HG02798 (cell line): ENCODE measurements around the gene ZNF146.
"Not testable (repeated sequence)": the region's sequence is repeated elsewhere in the genome, so short reads cannot be mapped to it uniquely, and the experiment has no call there.

Experiments
- ATAC-seq: cut with Tn5 transposase; IDR thresholded peaks from one replicate; pipeline ENCODE4 v1.9.1; 2021; ENCODE audit warnings: mild to moderate bottlenecking; ENCODE audit not compliant: unreplicated experiment, poor library complexity

The ZNF146 gene

DNA sequence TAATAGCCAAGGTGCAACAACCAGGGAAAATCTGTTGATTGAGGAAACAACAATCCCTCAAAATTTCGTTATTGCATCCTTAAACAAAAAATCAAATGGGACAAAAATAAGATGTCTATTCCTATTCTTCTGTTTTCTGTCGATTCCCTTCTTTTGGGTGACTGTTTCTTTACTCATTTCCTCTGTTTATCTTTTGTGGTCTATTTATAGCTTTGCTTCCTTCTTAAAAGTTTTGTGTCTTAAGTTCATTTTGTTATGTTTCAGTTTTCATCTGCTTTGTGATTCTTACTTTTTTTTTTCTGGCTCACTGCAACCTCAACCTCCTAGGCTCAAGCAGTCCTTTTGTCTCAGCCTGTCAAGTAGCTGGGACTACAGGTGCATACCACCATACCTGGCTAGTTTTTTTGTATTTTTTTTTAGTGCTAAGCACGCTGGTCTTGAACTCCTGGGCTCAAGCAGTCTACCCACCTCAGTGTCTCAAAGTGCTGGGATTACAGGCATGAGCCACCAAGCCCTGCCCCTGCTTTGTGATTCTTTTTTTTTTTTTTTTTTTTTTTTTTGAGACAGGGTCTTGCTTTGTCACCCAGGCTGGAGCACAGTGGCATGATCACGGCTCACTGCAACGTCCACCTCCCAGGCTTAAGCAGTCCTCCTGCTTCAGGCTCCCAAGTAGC is 10.4 kb downstream of the ZNF146 start:
- ATAC-seq, result no peak

DNA sequence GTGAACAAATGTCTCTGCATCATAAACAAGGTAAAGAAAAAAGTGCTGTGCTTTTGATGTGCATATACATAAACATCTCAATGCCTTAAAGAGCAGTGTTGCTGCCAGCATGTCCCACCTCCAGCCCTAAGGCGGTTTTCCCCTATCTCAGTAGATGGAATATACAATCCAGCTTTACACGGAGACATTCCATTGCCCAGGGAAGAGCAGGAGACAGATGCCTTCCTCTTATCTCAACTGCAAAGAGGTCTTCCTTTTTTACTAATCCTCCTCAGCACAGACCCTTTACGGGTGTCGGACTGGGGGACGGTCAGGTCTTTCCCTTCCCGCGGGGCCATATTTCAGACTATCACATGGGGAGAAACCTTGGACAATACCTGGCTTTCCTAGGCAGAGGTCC is 18.7 kb downstream of the ZNF146 start:
- ATAC-seq, result not testable (repeated sequence)

DNA sequence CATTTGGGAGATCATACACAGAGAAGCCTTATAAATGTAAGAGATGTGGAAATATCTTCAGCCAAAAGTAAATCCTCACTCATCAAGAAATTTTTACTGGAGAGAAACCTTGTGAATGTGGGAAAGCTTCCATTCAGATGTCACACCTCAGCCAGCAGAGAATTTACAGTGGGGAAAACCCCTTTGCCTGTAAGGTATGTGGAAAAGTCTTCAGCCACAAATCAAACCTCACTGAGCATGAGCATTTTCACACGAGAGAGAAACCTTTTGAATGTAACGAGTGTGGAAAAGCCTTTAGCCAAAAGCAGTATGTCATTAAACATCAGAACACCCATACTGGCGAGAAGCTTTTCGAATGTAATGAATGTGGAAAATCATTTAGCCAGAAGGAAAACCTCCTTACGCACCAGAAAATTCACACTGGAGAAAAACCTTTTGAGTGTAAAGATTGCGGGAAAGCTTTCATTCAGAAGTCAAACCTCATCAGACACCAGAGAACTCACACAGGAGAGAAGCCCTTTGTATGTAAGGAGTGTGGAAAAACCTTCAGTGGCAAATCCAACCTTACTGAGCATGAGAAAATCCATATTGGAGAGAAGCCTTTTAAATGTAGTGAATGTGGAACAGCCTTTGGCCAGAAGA is 21.5 kb downstream of the ZNF146 start:
- ATAC-seq, result no peak

DNA sequence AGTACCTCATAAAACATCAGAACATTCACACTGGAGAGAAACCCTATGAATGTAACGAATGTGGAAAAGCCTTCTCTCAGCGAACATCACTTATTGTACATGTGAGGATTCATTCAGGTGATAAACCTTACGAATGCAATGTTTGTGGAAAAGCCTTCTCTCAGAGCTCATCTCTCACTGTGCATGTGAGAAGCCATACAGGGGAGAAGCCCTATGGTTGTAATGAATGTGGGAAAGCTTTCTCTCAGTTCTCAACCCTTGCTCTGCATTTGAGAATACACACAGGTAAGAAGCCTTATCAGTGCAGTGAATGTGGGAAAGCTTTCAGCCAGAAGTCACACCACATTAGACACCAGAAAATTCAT is 22.0 kb downstream of the ZNF146 start:
- ATAC-seq, result no peak

DNA sequence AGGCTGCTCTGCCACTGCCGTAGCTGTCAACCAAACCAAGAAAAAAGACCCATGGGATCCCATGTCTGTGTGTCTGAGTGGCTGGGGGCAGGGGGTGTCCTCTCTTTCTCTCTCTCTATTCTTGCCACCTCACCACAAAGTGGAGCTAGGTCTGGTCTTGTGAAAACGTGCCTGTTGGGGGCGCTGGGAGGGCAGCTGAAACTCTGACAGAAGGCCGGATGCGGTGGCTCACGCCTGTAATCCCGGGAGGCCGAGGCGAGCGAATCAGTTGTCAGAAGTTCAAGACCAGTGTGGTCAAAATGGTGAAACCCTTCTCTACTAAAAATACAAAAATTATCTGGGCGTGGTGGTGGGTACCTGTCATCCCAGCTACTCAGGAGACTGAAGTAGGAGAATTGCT is 29.2 kb downstream of the ZNF146 start:
- ATAC-seq, result no peak

DNA sequence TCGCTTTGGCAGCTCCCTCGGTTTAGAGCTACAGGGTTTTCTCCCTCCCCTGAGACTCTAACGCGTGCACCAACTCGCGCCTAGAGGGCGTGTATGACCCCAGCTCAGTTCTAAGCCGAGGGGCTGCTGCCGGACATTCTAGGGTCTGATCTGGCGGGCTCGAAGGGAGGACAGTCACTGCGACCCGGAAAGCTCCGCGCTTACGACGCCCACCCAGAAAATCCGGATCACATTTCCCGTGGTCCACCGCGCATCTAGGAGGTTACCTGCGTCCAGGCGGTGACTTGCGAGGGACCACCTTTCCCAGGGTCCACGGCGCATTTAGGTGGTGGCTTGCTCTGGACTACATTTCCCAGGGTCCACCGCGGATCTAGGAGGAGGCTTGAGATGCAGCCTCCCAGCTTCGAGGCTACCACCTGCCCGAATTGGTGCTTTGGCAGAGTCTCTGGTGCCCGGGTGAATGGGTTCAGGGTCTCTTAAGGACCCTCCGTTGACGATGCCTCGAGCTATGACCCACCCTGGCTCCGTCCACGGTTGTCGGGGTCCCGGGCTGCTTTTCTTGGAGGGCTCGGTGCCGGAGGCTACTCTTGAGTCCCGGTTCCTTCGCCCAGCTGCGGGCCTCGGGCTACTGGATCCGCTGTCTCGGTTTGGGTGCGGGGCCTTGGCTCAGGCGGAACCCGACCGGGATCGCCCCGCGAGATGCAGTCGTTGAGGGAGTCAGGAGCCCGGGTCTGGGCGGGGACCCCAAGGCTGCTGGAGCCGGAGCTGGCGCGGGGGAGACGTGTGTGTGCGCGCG is 30.5 kb downstream of the ZNF146 start:
- ATAC-seq, result no peak

DNA sequence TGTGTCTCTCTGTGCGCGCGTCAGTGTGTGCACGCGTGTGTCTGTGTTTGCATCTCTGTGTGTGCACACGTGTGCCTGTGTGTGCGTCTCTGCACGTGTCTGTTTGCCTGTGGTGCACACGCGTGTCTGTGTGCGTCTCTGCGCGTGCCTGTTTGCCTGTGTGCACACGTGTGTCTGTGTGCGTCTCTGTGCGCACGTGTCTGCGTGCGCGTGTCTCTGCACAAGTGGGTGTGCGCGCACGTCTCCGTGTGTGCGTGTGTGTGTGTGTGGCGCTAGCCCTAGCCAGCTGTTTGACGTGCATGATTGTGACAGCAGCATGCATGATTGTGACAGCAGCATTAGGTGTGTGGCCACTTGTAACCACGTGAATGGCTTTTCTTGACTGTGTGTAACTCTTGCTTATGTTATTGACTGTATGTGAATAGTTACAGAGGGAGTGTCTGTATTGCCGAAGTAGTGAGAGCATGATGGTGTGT is 31.1 kb downstream of the ZNF146 start:
- ATAC-seq, result no peak

DNA sequence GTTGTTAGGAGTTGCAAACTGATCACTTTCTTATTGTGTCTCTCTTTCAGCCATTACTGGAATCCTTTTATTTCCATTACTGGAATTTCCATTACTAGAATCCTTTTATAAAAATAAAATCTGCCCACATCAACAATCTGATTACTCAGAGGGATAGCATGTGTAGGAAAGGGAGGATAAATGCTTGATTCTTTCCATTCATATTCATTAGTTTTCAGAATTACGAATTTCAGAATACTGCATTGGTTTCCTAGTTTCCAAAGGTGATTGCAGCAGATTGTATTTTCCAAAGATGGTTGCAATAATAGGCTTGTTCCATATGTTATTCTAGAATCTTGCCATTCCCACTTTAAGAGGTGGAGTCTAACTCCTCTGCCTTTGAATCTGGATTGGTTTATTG is 37.1 kb downstream of the ZNF146 start:
- no peak for ATAC-seq

DNA sequence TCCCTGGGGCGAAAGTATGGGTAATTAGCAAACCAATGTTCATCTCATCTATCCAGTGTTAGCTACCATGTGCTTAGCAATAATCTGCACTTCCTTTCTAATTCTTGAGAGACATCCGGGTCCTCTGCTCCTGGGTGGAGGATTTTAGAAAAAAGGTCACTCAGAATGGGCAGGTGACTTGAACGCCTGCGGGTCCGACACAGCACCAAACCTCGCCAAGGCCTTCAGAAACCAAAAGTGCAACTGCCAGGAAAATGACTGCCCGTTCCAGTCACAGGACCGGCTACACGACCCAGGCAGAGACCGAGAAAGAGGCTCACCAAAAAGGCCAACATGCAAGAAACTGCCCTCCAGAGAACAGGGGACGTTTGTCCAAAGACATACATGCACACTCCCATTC is 39.9 kb downstream of the ZNF146 start:
- ATAC-seq, result no peak

DNA sequence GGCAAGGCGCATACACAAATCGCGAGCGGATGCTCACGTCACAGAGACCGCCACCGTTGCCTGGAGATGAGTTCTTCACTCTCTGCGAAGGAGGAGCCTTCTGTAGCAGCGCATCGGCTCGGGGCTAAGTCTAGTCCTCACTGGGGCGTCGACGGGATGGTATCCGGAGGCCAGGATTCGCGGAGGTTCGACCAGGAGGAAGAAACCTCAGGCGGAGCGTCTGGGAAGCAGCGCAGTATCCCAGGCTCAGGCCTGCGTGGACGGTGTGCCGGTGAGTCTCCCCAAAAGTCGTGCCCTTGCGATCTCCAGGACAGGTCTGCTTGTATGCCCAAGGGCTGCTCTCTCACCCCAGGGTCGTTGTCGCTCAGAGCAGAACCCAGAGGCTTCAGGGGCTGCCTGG is 40.4 kb downstream of the ZNF146 start:
- no peak for ATAC-seq

DNA sequence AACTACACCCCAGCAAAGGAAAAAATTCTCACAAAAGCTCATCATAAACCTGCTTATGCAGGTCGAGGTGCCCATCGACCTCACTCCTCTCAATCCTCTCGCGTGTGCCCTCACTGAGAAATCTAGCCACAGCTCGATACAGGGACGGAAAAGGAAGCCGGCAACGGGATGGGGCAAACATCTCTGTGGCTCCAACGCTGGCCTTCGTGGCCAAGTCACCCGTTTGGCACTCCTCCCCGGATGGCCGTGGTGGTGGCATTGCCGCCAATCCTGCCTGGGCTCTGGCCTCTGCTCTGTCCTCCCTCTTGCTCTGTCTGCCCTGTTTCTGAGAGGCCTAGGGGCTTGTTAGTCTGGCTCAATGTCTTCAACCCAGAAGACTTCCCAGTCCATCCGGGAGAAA is 41.2 kb downstream of the ZNF146 start:
- ATAC-seq, result no peak

DNA sequence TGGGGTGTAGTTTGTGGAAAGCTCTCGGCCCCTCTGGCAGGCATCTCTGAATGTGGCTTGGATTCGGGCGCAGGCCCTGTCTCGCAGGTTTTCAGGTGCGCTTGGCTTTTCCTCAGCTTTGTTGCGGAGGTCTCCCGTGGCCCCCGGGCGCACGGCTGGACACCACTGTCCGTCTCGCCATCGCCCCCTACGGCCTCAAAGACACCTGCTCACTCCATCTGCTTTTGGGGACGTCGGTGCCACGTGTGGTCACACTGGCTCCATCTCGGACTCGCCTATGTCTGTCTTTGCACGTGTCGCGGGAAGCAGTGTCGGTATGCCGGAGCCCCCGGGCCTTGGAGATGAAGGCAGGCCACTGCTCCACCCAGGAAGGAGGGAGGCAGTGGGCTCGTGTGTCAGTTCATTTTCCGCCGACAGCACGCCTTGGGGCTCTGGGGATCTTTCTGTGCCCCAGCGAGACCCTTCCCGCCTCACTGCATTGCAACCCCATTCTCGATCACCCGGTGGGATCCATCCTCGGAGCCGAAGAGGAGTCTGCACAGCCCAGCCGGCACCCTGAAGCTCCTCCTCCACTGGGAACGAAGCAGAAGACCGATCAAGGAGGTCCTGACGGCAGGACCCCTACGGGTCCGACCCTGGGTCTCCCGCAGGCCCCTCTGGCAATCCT is 42.1 kb downstream of the ZNF146 start:
- ATAC-seq, result no peak

DNA sequence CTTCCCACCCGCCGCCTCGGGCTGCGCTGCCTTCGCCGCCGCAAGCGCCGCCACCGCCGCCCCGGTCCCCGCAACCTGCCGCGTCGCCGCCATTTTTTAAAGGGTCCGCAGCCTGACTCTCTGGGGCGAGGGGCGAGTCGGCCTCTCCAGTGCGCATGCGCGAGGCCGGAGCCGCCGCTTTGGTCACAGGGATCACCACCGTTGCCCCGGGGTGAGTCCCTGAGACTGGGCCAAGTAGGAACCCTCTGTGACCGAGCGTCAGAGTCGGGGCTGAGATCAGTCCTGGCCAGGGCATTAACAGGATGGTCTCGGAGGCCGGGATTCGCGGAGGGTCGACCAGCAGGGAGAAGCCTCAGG is 42.6 kb downstream of the ZNF146 start:
- no peak for ATAC-seq

DNA sequence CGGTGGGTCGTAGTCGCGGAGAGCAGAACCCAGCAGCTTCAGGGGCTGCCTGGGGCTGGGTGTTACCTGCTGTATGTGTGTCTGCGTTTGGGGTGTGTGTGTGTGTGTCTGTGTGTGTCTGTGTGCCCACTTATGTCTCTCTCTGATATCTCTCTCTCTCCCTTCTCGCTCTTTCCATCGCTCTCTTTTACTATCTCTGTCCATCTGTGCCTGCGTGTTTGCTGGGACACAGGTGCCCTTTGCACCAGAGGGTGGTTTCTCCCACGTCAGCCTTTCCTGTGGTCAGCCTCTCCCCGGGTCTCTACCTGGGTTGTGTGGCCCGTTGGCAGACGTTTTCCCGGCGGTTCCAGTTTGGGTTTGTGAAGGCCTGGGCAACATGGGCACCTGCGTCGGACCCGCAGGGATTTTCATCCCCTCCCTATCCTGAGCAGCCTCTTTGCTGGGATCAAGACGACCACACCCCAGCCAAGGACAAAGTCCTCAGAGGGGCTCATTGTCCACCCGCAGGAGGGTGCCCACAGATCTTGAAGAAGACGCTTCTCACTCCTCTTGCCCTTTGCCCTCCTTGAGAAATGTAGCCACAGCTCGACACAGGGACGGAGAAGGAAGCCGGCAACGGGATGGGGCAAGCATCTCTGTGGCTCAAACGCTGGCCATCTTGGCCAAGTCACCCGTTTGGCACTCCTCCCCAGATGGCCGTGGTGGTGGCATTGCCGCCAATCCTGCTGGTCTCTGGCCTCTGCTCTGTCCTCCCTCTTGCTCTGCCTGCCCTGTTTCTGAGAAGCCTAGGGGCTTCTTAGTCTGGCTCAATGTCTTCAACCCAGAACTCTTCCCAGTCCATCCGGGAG is 43.3 kb downstream of the ZNF146 start:
- no peak for ATAC-seq

DNA sequence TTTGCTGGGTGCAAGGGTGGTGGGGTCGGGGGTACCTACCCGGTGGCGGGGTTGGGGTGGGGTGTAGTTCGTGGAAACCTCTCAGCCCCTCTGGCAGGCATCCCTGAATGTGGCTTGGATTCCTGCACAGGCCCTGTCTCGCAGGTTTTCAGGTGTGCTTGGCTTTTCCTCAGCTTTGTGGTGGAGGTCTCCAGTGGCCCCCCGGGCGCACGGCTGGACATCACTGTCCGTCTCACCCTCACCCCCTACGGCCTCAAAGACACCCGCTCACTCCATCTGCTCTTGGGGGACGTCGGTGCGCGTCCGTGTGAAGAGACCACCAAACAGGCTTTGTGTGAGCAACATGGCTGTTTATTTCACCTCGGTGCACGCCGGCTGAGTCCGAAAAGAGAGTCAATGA is 44.3 kb downstream of the ZNF146 start:
- no peak for ATAC-seq

DNA sequence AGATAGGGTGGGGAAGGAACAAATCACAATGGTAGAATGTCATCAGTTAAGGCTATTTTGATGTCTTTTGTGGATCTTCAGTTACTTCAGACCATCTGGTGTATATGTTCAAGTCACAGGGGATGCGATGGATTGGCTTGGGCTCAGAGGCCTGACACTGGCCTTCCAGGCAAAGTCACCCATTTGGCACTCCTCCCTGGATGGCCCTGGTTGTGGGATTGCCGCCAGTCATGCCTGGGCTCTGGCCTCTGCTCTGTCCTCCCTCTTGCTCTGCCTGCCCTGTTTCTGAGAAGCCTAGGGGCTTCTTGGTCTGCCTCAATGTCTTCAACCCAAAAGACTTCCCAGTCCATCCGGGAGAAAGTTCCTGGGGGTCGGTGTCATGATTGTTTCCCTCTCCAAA is 50.2 kb downstream of the ZNF146 start:
- no peak for ATAC-seq

DNA sequence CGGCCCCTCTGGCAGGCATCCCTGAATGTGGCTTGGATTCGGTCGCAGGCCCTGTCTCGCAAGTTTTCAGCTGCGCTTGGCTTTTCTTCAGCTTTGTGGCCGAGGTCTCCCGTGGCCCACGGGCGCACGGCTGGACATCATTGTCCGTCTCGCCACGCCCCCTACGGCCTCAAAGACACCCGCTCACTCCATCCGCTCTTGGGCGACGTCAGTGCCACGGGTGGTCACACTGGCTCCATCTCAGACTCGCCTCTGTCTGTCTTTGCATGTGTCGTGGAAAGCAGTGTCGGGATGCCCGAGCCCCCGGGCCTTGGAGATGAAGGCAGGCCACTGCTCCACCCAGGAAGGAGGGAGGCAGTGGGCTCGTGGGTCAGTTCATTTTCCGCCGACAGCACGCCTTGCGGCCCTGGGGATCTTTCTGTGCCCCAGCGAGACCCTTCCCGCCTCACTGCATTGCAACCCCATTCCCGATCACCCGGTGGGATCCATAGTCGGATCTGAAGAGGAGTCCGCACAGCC is 51.0 kb downstream of the ZNF146 start:
- ATAC-seq, result no peak

DNA sequence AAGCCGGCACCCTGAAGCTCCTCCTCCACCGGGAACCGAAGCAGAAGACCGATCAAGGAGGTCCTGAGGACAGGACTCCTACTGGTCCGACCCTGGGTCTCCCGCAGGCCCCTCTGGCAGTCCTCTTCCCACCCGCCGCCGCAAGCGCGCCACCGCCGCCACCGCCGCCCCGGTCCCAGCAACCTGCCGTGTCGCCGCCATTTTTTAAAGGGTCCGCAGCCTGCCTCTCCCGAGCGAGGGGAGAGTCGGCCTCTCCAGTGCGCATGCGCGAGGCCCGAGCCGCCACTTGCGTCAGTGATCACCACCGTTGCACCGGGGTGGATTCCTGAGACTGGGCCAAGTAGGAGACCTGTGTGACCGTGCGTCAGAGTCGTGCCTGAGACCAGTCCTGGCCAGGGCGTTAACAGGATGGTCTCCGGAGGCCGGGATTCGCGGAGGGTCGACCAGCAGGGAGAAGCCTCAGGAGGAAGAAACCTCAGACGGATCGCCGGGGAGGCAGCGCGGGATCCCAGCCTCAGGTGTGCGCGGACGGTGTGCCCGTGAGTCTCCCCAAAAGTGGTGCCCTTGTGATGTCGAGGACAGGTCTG is 51.6 kb downstream of the ZNF146 start:
- no peak for ATAC-seq

DNA sequence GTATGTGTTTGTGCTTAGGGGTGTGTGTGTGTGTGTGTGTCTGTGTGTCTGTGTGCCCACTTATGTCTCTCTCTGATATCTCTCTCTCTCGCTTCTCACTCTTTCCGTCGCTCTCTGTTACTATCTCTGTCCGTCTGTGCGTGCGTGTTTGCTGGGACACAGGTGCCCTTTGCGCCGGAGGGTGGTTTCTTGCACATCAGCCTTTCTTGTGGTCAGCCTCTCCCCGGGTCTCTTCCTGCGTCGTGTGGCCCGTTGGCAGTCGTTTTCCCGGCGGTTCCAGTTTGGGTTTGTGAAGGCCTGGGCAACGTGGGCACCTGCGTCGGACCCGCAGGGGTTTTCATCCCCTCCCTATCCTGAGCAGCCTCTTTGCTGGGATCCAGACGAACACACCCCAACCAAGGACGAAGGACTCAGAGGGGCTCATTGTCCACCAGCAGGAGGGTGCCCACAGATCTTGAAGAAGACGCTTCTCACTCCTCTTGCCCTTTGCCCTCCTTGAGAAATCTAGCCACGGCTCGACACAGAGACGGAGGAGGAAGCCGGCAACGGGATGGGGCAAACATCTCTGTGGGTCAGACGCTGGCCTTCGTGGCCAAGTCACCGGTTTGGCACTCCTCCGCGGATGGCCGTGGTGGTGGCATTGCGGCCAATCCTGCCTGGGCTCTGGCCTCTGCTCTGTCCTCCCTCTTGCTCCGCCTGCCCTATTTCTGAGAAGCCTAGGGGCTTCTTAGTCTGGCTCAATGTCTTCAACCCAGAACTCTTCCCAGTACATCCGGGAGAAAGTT is 52.3 kb downstream of the ZNF146 start:
- ATAC-seq, result no peak
